Urothelium cell line (cell line): ENCODE results near the gene SLC26A1.
"Not testable (repeated sequence)": the region's sequence is repeated elsewhere in the genome, so short reads cannot be mapped to it uniquely, and the experiment has no call there.

Source experiments
- DNase-seq: peaks from one replicate; pipeline ENCODE4 v3.0.0; 2011; ENCODE audit warnings: low spot score, mixed read lengths
- FAIRE-seq: peaks from 2 replicates; lab custom pipeline; 2011; peaks lifted over from hg19 to GRCh38; lab: Jason Lieb, UNC

The SLC26A1 gene

DNA sequence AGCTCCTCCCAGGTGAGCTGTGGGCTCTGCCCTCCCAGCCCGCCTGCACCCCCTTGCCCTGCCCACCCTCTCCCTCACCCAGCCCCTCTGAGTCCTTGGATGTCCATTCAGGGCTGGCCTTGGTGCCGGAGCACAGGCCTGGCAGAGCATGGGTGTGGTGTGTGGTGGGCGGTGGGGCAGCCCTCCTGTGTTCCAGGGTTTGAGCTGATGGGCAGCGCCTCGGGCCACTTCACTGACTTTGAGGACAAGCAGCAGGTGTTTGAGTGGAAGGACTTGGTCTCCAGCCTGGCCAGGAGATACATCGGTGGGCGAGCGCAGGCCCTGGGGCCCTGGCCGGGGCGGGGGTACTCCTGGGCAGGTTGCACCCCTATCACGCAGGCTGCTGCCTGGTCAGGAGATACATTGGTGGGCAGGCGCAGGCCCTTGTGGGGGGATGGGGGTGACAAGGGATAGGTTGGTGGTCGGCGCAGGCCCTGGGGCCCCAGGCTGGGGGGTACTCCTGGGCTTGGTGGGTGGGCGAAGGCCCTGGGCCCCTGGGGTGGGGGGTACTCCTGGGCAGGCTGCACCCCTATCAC, 7.6 kb upstream of the SLC26A1 start:
- FAIRE-seq (no peak), DNase-seq (no peak)

DNA sequence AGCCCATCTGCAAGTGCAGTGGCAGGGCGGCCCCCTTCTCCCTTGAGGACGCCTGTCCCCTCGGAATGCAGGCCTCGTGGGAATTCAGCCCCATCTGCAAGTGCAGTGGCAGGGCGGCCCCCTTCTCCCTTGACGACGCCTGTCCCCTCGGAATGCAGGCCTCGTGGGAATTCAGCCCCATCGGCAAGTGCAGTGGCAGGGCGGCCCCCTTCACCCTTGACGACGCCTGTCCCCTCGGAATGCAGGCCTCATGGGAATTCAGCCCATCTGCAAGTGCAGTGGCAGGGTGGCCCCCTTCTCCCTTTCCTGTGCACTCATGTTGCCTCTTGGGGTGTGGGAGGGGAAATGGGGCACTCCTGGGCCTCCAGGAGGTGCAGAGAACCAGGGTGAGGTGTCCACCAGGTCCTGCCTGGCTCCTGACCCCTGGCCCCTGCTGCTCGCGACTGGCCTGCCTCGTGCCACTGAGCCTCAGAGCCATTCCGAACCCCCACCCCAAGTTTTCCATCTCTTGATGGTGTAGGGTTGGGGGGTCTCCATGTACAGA, 6.8 kb upstream of the SLC26A1 start:
- FAIRE-seq, result no peak
- DNase-seq, result no peak

DNA sequence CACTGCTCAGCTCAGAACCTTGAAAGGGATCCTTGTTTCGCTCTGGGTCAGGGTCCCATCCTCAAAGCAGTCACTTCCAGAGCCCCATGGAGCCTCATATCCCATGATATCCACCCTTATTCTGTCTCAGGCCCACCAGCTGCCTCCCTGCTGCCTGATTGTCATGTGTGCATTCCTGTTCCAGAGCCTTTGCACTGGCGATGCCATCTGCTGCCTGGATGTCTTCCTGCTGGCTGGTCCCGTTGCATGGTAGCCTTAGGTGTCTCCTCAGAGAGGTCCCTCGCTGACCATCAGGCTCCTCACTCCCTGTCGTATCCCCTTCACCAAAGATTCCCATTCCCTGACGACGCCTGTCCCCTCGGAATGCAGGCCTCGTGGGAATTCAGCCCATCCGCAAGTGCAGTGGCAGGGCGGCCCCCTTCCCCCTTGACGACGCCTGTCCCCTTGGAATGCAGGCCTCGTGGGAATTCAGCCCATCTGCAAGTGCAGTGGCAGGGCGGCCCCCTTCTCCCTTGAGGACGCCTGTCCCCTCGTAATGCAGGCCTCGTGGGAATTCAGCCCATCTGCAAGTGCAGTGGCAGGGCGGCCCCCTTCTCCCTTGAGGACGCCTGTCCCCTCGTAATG, 6.1 kb upstream of the SLC26A1 start:
- not testable (repeated sequence) for FAIRE-seq, DNase-seq

DNA sequence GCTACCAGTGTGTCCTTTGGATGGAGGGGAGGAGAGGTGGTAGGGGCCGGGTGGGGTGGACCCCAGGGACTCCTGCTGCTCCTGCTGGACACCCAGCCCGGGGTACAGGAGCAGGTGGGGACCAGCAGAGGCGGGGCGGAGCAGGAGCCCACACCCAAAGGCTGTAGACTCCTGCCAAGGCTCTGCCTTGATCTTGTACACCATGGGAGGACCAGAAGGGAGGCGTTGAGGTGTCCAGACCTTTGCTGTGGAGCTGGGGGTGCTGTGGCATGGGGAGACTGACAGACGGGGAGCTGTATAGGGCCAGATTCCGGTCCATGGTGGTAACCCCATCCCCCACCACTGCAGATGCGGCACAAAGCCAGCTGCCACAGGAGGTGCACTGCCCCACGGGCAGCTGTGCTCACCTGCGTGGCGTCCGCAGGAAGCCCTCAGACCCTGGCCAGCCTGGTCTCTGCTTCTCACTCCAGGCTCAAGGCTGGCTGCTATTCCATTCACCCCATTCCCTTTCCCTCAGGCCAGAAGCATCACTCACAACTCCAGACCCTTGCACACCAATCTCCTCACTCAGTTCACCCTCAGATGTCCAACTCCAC, 5.0 kb upstream of the SLC26A1 start:
- DNase-seq (no peak), FAIRE-seq (no peak)

DNA sequence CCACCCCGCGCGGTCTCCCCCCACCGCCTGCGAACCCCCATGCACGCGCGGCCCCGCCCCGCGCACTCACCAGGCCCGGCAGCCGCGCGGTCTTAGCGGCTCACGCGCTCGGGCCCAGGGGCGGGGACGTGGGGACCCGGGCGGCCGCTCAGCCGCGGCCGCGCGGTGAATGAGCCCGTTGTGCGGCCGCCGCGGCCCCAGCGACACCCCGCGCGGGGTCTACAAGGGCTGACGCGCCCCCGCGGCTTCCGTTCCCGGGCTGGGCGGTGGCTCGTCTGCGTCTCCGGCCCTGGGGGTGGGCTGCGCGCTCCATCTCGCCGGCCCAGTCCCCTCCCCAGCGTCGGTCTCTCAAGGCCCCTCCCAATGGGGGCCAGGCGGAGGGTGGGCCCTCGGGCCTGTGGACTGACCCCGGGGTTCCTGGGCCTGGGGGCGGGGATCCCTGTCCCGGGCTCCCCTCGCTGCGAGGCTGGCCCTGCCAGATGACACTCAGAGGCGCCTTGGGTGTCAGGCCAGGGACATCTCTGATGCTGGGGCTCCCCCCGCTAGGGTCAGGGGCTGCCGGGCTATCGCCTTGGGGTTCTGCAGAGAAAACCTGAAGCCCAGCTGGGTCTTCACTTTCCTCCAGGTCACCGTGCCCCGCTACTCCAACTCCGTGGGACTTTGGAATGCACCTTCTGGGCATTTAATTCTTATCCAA, 4.3 kb upstream of the SLC26A1 start:
- no peak for DNase-seq
- no peak for FAIRE-seq

DNA sequence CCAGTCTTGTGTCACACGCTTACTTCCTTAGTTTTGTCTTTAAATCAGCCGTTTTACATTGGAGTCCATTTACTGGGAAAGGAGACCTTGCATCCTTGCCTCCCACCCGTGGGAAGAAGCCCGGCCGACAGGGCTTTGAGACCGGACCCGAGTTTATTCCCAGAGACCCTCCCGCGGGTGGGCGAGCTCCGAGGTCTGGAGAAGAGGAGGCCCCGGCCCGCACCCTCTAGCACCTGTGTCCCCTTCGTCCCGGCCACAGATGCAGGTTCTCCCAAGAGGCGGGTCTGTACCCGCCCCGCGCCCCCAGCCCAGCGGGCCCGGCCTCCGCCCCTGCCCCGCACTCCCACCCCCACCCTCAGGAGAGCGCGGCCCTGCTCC, 3.8 kb upstream of the SLC26A1 start:
- no peak for FAIRE-seq
- DNase-seq, result no peak

DNA sequence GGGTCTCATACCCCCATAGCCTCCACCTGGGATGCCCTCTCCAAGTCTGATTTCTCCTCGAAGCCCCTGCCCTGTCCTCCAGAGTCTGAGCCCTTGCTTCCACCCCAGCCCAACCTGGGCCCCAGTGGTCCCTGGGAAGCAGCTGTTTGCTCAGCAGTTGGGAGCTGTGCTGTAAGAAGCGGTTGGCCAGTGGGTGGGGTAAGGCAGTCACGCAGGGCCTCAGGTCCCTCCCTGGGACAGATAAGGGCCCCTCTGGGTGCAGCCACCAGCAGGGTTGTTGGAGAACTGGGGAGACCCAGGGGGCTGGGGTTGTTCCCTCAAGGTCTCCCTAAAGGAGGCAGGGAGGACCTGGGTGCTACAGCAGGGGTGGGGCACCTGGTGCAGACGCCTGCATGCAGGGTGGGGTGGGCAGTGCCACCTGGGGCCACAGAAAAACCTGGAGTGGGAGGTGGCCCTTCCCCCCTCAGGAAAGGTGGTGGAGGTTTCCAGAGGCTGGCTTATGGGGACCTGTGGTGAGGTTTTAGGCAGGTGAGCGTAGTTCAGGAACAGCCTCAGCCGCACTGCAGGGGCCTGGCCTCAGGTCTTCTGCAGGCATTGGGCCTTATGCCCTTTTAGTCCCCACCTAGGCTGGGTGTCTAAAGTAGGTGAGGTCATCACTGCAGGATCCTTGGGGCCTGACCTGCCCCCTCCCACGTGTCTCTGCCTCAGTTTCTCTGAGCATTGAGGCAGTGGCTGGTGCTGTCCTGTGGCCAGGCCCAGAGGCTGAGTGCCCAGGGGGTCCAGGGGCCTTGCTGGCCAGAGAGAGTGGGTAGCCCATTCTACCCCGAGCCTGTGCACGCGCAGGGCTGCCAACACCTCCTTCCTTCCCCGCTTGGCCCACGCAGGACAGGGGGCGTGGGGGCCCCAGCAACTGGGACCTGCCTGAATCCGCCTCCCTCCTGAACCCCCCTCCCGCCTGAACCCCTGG, 3.1 kb upstream of the SLC26A1 start:
- FAIRE-seq, result no peak
- DNase-seq, result no peak

DNA sequence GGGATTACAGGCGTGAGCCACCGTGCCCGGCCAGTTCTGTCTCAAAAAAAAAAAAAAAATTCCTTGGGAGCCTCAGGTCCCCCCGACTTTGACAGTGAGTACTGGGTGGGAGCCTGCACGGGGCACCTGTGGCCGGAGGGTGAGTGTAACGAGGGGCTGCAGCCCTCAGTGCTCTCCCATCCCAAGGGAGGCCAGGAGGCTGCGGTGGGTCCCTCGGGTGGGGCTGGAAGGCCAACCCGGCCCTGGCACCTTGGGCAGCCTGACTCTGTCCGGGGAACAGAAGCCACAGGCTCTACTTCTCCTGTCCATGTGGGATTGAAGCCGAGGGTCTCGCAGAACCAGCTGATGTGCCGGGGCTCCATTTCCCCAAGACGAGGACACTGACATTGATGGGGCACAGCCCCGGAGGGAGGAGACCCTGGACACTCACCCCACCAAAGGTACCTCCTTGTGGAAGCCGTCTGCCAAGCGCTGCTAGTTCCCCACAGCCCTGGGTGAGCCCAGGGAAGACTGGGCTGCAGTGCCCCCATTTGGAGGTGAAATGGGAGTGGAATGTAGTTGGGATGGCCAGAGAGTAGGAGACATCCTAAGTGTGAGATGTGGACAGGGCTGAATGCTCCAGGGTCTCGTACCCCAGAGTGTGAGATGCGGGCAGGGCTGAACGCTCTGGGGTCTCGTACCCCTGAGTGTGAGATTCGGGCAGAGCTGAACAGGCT, 2.3 kb upstream of the SLC26A1 start:
- DNase-seq (no peak), FAIRE-seq (no peak)

DNA sequence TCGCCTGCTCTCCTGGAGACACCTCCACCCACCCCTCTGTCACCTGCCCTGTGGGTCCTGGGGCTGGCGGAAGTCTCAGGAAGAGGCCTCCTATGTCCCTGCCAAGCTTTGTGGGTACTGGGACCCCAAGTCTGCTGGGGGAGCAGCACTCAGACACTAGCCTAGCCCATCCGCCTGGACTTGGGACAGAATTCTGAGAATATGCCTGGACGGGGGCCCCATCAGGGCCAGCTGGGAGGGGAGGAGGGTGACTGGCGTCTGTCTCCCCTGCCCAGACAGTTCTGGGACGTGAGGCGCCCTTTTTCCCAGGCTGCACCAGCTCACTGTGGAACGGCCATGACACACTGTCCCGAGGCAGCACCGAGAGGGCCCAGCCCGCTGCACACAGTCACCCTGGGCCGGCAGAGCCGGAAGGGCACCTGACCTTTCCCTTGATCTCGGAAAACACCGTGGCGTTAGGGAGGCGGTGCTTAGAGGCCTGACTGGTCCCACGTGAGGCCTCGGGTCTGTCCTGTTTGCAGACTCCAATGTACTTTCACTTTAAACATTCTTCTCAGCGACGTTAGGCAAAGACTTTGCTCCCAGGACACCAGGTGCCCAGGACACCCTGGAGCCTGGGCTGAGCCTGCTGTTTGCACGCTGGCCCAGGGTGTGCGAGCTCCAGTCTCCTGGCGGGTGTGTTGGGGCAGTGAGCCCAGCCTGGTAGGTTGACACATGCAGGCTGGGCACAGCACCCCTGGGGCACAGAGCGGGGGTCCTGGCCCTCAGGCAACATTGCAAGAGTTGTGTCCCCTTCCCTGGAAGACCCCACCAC, 700 bp downstream of the SLC26A1 start:
- DNase-seq, result no peak
- no peak for FAIRE-seq

DNA sequence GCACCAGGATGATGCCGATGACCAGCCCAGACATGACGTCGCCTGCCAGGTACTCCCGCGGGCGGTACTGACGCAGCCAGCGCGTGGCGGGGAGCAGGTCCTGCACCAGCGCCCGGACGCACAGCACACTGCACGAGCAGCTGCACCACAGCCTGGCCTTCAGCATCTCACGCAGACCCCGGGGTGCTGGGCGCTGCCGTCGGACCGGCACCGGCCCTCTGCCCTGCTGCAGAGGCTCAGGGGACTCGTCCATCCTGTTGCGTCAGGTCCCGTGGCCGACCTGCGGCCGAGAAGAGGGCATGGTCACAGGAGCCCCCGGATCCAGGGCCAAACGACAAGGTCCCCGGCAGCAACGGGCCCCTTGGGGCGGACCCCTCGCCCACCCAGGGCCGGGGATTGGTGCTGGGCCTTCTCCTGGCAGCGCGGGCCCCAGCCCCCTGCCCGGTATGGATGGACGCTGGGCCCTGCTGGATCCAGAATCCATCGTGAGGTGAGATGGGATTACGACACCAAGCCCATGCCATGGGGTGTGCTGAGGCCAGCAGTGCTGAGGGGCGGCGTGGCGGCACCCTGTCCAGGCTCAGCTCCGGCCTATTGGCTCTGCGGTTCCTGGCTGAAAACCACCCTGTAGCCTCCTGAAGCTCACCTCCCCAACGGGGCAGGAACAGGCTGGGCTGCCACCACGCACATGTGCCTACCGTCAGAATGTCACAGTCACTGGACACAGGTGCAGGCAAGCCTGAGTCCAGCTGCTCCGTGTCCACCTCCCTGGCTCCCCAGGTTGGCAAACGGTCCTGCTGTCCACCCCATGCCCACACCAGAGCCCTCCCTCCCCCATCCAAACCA, 1.5 kb downstream of the SLC26A1 start:
- DNase-seq, result no peak
- no peak for FAIRE-seq

DNA sequence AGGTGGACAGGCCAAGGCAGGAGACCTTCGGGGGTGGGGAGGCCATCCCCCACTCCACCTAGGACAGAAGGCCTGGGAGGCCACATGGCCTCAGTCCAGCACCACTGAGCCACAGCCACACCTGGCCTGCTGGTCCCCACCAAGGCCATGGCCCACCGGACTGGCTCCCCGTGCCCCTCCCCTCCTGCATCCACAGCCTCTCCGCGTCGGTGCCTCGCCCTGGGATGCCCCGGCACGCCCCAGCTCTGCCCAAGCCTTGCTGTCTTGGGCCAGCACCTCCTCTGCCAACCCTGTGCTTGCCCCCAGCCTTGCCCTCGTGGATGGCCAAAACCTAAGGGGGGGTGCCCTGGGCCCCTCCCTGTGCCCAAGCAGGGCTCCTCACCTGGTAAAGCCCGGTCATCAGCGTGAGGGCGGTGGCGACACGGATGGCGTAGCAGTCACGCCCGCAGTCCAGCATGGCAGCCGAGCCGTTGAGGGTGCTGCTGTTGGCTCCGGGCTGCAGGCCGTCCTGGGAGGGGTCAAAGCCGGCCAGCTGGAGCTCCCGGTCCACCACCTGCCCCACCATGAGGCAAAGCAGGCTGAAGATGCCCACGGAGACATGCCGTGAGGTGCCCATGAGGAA, 2.3 kb downstream of the SLC26A1 start:
- no peak for DNase-seq
- FAIRE-seq, result no peak

DNA sequence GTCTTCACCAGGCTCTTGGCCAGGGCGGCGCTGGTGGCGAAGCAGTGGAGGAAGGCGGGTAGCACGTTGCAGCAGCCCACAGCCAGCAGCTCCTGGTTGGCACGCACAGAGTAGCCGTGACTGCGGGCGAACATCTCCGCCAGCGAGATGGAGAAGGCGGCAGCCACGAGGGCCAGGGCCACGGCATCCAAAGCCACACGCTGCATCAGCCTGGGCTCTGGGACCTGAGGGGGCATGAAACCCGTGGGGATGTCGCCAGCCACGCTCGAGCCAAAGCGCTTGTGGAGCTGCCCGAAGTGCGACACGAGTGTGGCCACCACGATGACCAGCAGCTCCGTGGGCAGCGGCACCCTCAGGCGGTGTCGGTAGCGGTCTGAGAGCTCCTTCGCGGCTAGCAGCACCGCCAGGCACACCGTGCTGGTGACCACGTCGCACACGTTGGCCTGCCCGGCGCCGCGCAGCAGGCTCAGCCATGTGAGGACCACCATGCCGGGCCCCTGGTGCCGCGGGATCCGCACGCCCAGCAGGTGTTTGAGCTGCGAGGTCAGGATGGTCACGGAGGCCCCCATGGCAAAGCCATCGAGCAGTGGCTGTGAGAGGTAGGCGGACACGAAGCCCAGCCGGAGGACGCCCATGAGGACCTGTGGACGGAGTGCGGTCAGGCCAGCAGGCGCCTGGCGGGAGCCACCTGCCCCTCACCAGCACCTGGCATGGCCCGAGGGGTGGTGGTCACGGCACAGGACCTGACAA, 3.3 kb downstream of the SLC26A1 start:
- DNase-seq (no peak), FAIRE-seq (no peak)

DNA sequence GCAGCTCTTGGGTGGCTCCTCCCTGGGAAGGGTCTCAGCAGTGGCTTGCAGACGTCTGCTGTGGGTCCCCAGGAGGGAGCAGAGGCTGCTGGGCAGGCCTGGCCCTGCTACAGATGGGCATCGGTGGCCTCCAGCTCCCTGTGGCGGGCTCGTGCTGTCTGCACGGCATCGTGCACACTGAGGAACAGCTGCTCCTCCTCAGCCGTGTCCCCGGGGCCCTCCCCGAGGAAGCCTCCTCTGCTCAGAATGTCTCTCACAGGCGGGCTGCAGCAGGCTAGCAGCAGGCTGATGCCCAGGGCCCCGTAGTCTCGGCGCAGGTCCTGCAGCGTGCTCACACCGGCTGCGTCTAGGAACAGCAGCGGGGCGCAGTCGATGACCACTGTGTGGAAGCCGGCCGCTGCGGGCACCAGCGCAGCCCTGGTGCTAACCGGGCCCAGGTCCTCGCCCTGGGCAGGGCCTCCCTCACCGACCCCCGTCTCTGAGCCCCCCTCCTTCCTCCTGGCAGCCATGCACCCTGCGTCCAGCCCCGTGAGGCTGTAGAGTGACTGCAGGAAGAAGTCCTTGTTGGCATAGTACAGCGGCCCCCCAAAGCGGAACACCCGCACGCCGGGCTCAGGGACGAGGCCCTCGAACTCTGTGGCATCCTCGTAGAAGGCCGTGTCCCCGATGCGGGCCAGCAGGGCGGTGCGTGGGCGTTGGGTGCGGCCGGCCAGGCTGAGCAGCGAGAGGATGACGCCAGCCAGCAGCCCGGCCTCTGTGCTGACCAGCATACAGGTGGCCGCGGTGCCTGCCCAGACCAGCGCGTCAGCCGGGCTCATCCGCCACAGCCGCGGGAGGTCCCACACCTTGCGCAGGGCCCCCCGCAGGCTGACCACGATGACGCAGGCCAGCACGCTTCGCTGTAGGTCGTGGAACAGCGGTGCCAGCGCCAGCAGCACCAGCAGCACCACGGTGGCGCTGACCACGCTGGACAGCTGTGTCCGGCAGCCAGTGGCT, 4.2 kb downstream of the SLC26A1 start:
- DNase-seq (no peak), FAIRE-seq (no peak)

DNA sequence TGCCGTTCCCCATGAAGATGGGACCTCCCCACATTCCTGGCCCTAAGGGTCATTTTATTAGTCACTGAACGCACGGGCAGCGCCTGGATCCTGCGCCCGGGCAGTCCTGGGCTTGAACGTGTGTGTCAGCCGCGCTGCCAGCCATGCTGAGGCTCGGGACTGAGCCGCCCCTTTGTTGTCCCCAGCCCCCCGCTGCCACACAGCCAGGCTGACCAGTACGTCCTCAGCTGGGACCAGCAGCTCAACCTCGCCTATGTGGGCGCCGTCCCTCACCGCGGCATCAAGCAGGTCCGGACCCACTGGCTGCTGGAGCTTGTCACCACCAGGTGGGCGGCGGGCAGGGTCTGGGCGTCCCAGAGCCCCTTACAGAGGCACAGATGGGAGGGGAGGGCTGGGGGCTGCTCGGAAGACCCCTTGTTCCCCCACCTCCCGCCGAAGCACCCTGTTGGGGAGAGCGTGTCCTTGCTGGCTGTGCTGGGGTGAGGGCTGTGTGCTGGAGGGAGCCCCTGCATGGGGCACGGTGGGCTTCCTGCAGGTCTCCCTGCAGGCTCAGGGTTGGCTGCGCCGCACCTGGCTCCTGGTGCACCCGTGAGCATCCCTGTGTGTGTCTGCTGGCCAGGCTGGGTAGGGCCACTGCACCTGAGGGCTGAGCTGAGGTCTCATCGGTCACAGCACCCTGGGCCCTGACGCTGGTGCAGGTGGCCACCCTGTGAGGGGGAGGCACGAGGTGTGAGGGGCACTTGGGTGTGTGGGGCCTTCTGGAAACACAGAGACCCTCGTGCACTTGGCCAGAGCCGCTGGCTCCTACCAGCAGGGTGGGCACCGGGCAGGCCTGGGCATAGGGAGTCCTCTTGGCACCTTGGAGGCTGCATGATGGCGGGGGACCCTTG, 5.3 kb downstream of the SLC26A1 start:
- DNase-seq (no peak), FAIRE-seq (no peak)
